Heart left ventricle (tissue), 13 donors: ENCODE measurements around the gene LDHA.

ENCODE experiments used
- POLR2A ChIP-seq, 2 donors: fragments of 450-650 bp; IDR thresholded peaks; one replicate each; pipeline ENCODE4 v1.6.1; 2017; ENCODE audit warnings: antibody characterized with exemption in 2 of 2, mild to moderate bottlenecking in 2 of 2, moderate library complexity in 2 of 2
- TF ChIP-seq, protein P1 (sequence below), 12 donors: fragments of 200-600 bp; sonication (generic) in 4 of 12; IDR thresholded peaks; one replicate each; pipeline versions ENCODE4 v1.5.0 to v1.8.0; 2018 to 2022; ENCODE audit warnings: antibody characterized with exemption in 12 of 12, mild to moderate bottlenecking in 5 of 12
- donor health status: ischemic (EF 13 %, LVEDD 7.1; RV severe dilation, severe dysfunction).
- donor health status: DM: no; HTN: yes; CAD: no.
- donor health status: DM: no; HTN: no; CAD: no.
- donor health status: ischemic (EF 25% LVEDD 6.9; RV normal size, moderate dysfunction).
- donor health status: ischemic (EF 25% LVEDD 5.7; RV mildly dilated, moderate dysfunction).
- donor health status: ischemic (EF 35%, LVEDD 5.7; RV mildly dilated, moderate dysfunction).
- donor health status: nonischemic (EF 11% LVEDD 7.7; RV severe dilation, severe dysfunction).
- donor health status: DM: yes; HTN: yes; CAD: no.
- donor health status: PGD.
- donor health status: ischemic (EF 29% LVEDD 5.4; RV normal size, mild dysfunction).
- donor health status: nonischemic (EF 23%, LVEDD 6.1; RV moderate dilation, normal function).

DNA sequence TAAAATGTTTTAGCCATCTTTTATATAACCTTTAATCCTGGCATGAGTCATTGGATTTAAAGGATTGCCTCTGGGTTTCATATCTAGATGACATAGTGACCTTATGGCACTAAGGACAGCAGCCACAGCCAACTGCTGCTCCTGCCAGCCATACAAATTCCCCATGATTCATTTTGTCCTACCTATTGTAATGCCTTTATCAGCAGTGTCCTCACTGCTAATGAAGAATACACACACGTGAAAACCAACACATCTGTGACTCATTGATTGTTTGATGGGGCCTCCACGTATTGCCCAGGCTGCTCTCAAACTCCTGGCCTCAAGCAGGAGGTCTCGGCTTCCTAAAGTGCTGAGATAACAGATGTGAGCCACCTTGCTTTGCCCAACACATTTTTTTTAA lies 63.1 kb downstream of the LDHA start:
- TF ChIP-seq, protein P1, sequence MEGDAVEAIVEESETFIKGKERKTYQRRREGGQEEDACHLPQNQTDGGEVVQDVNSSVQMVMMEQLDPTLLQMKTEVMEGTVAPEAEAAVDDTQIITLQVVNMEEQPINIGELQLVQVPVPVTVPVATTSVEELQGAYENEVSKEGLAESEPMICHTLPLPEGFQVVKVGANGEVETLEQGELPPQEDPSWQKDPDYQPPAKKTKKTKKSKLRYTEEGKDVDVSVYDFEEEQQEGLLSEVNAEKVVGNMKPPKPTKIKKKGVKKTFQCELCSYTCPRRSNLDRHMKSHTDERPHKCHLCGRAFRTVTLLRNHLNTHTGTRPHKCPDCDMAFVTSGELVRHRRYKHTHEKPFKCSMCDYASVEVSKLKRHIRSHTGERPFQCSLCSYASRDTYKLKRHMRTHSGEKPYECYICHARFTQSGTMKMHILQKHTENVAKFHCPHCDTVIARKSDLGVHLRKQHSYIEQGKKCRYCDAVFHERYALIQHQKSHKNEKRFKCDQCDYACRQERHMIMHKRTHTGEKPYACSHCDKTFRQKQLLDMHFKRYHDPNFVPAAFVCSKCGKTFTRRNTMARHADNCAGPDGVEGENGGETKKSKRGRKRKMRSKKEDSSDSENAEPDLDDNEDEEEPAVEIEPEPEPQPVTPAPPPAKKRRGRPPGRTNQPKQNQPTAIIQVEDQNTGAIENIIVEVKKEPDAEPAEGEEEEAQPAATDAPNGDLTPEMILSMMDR (IDR thresholded peaks at IDR 0.05): no peak
- no peak for TF ChIP-seq POLR2A (IDR thresholded peaks at IDR 0.05)
